ENCODE measurements around the gene HIPK2.
A peak's percentile ranks its signal among the peaks of the same experiment; 100 is the strongest.

DNA sequence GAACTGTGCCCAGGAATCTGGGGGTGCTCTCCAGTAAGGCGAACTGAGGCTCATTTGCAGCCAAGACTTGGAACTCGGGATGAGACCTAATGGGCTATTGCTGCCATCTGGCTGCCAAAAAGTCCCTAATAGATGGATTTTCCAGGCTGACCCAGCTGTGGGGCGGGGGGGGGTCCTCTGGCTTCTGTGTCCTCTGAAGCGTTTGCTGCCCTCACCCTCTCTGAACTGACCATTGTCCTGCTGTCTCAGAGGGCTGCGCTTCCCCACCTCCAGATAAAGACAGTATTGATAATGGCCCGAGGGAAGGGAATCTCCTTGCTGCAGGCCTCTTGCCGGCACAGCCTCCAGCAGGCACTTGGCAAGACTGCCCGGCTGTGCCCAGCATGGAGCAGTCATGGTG lies 207.7 kb downstream of the HIPK2 start:
- TF ChIP-seq, protein P1, sequence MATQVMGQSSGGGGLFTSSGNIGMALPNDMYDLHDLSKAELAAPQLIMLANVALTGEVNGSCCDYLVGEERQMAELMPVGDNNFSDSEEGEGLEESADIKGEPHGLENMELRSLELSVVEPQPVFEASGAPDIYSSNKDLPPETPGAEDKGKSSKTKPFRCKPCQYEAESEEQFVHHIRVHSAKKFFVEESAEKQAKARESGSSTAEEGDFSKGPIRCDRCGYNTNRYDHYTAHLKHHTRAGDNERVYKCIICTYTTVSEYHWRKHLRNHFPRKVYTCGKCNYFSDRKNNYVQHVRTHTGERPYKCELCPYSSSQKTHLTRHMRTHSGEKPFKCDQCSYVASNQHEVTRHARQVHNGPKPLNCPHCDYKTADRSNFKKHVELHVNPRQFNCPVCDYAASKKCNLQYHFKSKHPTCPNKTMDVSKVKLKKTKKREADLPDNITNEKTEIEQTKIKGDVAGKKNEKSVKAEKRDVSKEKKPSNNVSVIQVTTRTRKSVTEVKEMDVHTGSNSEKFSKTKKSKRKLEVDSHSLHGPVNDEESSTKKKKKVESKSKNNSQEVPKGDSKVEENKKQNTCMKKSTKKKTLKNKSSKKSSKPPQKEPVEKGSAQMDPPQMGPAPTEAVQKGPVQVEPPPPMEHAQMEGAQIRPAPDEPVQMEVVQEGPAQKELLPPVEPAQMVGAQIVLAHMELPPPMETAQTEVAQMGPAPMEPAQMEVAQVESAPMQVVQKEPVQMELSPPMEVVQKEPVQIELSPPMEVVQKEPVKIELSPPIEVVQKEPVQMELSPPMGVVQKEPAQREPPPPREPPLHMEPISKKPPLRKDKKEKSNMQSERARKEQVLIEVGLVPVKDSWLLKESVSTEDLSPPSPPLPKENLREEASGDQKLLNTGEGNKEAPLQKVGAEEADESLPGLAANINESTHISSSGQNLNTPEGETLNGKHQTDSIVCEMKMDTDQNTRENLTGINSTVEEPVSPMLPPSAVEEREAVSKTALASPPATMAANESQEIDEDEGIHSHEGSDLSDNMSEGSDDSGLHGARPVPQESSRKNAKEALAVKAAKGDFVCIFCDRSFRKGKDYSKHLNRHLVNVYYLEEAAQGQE (IDR thresholded peaks at IDR 0.05; ENCODE audit: low read depth) = no peak
- no peak for TF ChIP-seq CEBPB (IDR thresholded peaks at IDR 0.05)
- TF ChIP-seq EP300 (IDR thresholded peaks at IDR 0.05; ENCODE audit: borderline replicate concordance) = no peak
- TF ChIP-seq YY1 (IDR thresholded peaks at IDR 0.05; ENCODE audit: low read depth) = no peak
- no peak for TF ChIP-seq TCF12 (IDR thresholded peaks at IDR 0.05; ENCODE audit: low read depth)
- TF ChIP-seq RAD21 (IDR thresholded peaks at IDR 0.05; ENCODE audit: low read depth) = peak; percentile 35; the same call in 1 of the 2 replicates
- TF ChIP-seq, protein P2, sequence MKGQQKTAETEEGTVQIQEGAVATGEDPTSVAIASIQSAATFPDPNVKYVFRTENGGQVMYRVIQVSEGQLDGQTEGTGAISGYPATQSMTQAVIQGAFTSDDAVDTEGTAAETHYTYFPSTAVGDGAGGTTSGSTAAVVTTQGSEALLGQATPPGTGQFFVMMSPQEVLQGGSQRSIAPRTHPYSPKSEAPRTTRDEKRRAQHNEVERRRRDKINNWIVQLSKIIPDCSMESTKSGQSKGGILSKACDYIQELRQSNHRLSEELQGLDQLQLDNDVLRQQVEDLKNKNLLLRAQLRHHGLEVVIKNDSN (IDR thresholded peaks at IDR 0.05) = no peak
